GM21390 (cell line): Measurements from ENCODE around the gene SARDH.

Experiments used
- ATAC-seq: cut with Tn5 transposase; IDR thresholded peaks from one replicate; pipeline ENCODE4 v1.9.1; 2021; ENCODE audit not compliant: unreplicated experiment

Gene SARDH, protein sequence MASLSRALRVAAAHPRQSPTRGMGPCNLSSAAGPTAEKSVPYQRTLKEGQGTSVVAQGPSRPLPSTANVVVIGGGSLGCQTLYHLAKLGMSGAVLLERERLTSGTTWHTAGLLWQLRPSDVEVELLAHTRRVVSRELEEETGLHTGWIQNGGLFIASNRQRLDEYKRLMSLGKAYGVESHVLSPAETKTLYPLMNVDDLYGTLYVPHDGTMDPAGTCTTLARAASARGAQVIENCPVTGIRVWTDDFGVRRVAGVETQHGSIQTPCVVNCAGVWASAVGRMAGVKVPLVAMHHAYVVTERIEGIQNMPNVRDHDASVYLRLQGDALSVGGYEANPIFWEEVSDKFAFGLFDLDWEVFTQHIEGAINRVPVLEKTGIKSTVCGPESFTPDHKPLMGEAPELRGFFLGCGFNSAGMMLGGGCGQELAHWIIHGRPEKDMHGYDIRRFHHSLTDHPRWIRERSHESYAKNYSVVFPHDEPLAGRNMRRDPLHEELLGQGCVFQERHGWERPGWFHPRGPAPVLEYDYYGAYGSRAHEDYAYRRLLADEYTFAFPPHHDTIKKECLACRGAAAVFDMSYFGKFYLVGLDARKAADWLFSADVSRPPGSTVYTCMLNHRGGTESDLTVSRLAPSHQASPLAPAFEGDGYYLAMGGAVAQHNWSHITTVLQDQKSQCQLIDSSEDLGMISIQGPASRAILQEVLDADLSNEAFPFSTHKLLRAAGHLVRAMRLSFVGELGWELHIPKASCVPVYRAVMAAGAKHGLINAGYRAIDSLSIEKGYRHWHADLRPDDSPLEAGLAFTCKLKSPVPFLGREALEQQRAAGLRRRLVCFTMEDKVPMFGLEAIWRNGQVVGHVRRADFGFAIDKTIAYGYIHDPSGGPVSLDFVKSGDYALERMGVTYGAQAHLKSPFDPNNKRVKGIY

DNA sequence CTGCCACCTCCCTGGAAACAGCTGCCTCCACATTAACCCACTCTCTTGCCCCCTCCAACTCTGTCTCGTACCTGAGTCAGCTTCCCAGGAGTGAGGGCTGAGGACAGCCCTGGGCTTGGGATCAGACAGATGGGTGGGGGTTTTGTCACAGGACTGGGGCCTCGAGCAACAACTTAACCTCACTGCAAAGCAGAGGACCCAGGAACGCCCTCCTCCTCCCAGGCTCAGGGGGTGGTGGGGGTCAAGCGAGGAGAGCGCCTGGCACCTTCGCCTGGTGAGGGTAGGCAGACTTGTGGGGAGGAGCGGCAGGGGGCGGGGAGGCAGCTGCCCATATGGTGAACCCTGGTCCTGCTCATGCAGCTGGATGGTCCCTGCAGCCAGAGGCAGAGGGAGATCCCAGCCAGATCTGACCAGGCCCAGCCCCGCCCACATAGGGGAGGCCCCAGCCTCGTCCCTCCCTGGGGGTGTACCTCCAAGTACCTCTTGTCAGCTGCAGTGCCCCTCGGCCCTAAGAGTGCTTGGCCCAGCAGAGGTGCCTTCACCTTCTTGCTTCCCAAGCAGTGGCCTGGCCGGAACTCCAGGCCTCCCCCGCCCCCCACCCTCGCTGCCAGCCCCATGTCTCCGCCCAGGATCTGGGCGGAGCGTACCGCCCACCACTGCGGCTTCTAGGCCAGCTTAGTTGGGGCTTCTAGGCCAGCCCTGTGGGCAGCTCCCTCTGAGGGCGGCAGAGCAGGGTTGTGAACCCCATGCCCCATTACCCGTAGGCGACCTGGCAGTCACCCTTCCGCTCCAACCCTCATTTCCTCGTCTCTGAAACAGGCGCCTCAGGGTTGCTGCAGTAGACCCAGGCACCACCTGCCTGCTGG lies at the start of gene SARDH:
Gene SARDH, minus strand, starts transcription at position 579 of the 866 bp plus-strand sequence. CDS start 4,179 bp downstream, outside the sequence.
- ATAC-seq: no peak

DNA sequence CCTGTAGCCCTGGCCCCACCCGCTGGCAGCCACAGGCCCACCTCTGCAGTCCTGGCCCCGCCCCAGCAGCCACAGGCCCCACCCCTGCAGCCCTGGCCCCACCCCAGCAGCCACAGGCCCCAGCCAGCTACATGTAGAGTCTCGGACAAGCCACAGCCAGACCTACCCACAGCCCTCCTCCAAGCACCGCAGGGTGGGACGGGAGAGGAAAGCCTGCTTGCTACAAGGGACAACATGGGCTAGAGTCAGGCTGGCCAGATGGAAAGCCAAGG lies 49.5 kb upstream of the SARDH start:
- ATAC-seq: no peak

DNA sequence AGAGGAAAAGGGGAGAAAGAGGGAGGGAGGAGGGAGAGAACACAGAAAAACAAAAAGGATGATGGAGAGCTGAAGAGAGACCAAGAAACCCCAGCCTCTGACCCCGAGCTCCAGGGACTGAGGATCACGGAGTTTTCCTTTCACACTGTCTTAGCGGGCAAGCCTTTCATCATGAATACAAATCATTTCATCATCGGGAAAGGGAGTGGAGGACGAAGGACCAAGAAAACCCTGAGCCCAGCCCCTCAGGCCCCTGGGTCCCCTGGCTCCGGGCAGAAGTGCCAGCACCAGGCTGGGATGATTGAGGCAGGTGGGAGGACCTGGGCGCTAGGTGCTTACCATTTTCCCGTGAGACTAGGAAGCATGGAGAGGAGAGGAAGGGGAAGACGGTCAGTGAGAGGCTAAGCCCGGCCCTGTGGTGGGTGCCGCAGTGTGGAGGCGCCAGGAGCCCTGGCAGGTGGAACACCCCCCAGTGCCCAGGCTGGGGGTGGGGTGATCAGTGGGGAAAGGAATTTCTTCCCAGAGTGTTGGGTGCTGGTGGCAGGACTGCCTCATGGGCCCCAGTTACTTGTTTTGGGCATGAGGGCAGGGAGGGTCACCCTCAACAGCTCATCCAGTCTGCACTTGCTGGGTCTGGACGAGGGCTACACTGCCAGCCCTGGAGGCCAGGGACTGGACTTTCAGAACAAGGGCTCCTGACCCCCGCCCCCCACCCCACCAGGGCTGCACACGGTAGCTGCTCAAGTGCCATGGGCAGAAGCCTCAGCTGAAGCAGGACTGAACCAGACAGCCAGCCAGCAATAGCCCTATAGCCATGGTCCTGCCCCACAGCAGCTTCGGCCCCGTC lies 49.0 kb upstream of the SARDH start:
- no peak for ATAC-seq

DNA sequence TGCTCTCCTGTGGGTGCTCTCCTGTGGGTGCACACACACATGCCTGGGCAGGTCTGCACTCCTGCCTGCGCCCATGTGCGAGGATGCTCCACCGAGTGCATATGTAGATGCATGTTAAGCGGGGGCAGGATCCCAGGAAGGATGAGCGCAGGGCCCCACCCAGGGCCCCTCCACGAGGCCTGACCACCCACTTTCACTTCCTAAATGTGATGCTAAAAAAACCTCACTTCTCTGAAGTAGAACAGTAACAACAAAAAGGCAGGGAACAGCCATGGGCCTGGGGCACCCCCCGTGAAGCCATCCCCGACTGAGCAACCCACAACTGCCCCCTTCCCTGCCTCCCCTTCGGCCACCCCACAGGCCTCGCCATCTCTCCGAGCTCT lies 48.2 kb upstream of the SARDH start:
- ATAC-seq: peak; percentile 55

DNA sequence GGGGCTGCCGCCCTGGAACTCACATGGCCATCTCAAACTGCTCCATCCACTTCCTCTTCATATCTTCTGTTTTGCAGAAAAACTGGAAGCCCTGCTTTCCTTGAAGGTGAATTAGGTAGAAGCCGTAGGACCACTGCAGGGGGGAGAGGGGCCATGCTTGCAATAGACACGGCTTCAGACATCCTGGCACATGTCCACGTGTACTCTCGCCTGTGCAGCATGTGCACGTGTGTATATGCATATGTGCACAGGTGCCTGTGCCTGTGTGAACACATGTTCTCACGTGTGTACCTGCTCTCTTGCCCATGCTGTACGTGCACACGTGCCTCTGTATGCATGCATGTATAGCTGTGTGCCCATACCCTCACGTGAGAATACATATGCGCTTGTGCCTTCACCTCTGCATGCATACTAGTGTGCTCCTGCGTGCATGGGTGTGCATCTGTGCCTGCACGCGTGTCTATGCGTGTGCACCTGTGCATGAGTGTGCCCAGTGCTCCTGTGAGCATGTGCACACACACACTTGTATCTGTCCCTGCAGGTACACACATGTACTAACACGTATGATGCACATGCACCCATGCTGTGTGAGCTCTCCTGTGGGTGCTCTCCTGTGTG lies 47.7 kb upstream of the SARDH start:
- no peak for ATAC-seq

DNA sequence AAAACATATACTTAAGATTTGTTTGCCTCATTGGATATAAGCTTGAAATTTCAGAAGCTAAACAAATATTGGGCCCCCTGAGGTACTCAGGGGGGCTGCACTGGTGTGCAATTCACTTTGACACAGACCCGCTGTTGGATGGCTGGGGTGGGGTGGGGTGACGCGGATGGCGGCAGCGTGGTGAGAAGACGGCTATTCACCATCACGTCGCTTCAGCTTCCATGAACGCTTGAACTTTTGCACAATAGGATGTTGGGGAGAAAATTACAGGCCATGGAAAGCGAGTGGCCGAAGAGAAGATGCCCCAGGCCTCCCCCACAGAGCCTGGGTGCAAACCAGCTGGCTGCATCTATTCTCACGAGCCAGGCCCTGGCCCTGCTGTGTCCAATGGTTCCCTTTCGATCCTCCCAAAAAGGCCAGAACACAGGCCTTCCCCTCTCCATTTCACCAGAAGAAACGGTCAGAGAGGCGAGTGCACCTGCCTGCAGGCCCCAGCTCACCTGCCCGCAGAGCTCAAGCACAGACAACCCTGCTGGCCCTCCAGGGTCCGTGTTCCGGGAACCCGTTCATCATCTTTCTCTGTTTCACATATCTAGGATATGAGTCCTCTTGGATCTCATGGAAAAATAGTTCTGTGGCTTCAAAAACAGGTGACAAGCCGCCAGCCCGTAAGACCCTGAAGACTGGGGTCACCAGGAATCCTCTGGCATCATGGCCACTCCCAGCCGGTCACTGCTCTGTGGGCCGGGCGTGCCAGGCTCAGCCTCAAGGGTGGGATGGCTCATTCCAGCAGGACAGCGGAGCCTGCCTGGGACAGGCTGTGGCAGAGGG lies 46.8 kb upstream of the SARDH start:
- ATAC-seq: no peak

DNA sequence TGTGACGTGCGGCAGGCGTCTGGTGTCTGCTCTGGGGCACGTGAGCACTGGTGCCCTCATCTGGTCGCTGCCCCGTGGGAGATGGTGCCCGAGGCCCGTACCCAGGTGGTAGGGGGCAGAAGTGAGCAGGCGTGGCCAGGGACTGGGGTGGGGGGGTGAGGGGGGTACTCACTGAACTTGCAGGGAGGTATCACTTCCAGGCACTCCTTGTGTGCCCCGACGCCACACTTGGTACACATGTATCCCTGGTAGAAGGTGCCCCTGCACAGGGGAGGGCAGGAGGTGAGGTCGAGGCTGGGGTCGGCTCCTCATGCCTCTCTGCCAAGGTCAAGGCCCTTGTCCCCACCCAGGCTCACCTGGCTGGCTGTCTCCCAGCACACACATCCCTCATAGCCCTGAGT lies 45.2 kb upstream of the SARDH start:
- ATAC-seq: no peak

DNA sequence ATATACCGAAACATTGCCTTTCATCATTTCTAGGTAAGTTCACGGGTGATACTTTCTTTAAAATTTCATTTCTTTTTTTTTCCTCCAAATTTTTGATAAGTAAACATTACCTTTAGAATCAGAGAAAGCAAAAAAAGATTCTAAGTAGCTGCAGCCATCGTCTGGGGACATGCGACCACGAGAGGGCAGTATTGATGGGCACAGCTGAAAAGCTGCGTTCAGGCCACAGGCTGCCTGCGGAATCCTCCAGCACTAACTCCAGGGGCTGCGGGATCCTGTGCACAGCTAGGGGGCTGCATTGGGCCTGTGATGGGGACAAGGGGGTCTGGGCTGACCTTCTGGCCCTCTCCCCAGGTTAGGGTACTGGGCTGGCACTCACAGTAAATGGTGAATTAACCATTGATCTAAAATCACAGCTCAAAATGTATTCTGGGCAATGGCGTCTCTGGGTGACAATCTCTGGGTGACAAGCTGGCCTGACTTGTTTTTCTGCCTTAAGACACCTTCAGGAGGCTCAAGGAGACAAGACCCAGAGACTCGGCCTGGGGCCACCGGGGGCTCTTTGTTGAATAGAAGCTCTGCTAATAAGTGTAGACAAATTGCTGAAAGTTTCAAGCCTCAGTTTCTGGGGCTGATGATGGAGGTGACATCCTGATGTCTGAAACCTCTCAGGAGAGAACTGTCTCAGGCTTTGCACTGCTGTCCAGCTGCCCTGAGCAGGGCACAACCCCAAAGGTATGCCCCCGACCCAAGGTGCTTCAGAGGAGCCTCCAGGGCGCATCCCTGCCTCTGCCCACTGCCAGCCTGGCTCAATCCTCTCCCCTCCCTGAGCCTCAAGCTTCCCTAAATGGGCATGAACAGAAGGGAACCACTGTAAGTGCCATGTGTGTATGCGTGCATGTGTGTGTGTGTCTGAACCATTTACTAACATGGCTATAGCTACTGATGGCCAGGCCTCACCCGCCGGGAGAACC lies 44.3 kb upstream of the SARDH start:
- no peak for ATAC-seq

DNA sequence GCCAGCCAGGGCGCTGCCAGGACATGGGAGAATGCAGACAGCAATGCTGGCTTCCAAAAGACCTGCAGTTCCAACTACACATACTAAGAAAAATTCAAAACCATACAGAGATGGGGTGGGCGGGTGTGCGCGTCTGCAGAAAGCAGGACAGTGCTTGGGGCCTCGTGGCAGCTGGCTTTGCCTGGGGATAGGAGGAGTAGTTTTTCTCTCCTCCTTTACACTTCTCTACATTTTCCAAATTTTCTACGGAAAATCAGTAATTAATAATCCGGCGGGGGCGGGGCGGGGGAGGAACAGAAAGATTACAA lies 43.6 kb upstream of the SARDH start:
- no peak for ATAC-seq

DNA sequence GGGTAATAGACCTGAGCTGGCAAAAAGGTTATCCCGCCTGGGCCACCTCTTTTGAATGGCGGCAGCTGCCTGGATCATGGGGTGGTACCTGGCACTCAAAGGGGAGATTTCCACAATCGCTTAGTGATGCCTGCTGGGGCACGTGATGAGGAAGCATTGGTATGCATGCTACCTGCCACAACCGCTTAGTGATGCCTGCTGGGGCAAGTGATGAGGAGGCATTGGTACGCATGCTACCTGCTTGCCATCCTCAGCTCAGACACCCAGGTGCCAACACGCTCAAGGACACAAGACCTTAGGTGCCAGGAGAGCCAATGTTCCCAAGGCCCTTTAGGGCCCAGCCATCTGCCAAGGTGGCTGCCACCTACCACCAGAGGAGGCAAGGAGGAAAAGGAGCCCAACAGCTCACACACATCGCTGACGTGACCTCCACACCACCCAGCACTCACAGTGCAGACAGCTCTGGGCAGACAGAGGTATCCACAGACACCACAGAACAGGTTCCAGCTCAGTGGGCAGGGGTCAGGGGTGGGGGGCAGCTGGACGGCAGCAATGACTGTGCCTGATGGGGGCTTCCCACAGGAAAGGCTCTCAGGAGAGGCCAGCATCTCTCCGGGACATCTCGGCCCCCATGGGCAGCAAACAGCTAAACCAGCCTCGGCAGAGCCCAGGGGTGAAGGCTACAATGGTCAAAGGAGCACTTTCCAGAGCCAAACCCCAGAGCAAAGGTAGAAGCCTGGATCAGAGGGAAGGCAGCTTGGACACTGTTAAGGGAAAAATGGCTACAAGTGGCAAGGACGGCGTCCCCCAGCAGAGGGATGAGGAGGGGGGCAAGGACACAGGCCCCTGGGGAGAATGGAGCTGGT lies 43.0 kb upstream of the SARDH start:
- ATAC-seq: no peak

DNA sequence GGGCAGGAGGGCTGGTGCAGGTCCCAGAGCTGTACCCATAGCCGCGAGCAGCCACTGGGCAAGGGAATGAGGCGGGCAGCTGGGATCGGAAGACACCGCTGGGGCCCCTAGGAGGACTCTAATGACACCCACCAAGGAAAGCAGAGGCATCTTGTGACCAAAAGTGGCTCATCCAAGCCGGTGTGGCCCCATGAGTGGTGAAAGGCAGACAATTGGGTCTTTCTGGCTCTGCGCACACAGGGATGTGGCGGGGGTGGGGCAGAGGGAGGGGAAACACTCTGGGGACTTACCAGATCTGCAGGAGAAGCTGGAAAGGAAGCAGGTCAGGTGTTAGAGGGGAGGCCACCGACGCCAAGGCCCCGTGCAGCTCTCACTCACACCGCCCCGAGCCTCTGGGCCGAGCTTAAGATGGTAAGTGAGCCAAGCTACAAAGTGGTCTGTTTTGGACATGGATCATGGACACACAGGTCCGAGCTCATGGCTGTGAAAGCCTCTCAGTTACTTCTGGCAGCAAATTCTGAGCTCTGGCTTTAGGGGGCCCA lies 42.3 kb upstream of the SARDH start:
- ATAC-seq: no peak

DNA sequence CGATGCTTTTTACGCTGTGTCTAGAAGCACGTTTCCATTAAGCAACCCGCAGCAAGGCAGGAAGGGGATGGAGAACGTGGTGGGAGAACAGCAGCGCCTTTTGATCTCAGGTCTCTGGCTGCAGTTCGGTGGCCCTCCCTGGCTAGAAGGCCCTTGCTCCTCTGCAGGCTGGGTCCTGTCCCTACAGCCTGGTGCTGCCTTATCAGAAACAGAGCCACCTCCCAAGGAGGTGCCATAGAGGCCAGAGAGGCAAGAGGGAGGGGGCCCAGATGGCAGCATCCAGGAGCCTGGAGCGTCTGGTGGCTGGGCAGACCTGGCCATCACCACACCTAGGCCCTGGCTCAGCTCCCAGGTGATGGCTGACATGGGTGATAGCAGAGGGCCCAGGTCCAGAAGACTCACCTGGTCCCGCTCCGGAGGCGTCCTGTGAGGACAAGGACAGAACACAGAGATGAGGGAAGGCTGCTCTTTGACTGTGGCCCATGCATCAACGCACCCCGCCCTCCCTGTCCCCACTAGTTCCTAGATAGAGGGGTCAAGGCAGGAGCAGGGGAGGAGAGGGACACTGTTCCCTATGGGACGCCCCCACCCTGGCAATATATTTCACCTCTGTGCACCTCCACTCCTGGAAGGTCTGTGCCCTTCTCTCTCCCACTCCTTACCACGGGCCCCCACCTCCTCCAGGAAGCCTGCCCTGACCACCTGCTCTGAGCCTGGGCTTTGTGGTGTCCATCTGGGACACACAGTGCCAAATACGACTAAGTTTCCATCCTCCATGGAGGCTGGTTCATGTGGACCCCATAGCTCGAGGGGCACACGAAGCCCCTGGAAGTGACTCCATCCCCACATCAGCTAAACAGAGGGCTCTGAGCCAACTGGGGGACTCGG lies 41.6 kb upstream of the SARDH start:
- no peak for ATAC-seq

DNA sequence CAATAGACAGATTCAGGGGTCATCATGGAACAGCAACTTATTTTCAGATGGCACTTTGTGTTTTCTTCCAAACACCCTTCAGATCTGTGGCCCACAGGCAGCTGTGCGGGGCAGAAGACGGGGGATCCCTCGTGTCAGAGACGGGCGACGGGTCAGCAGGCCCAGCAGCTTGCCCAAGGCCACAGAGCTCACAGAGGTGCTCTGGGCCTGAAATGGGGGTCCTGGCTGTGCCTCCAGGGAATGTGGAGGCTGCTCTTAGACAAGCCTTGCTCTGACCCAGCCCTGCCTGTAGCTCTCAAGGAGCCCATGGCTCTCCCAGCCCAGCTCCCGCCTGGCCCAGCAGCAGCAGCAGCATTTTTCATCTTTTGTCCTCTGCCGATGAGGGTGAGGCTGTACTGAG lies 40.9 kb upstream of the SARDH start:
- no peak for ATAC-seq

DNA sequence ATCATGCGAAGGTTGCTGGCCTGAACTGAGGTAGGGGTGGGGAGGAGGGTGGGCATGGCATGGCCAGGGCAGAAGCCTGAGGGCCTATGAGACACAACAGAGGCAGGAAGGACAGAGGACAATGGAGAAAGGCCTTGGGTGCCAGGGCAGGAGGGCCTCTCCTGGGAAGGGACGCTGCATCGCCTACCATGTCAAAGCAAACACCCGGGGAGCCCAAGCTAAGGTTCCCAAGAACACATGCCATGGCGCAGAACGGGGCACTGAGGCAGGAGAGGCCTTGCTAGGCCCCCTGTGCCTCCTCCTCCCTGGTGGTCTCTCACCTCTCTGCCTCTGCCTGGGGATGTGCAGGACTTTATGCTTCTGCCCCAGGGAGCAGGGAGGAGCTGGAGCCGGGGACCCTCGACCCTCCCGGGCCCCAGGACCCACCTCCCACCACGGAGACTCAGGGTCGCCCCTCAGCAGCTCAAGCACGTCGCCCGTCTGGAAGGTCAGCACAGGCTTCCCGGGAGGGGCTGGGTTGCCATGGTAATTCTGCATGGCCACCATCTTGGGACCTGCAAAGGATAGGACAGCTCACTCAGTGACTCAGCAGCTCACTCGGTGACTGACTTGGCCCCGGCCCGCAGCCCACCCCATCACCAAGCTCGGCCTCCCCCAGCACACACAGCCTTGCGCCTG lies 40.3 kb upstream of the SARDH start:
- ATAC-seq: no peak

DNA sequence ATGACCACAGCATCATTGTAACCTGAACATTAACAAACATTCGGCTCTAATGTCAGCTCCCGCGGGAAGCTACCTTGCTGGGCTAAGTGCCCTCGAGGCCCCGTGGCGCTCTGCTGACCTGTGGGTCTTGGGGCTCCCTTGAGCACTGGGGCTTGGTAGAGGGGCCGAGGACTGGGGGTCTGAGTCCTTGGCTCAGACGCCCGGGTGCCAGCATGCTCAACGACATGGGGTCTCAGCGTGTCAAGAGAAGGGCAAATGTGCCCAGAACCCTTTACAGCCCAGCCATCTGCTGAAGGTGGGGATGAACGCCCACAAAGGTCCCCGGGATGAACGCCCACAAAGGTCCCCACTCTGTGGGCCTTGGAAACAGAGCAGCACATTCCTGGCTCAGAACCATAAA lies 39.7 kb upstream of the SARDH start:
- ATAC-seq: no peak
